MG63 (cell line): ENCODE measurements around the gene FKBP11. TPM values are rescaled to one million over a fixed set of nuclear protein-coding genes. Genes with fewer than 3 reads are reported as not detected.
A peak's percentile ranks its signal among the peaks of the same experiment; 100 is the strongest.
"Not testable (repeated sequence)": the region's sequence is repeated elsewhere in the genome, so short reads cannot be mapped to it uniquely, and the experiment has no call there.

Experiments
- DNase-seq: peaks from one replicate; pipeline ENCODE4 v3.0.0-alpha.2; 2020
- H3K27me3 ChIP-seq: fragments of 250-450 bp; sonication (Bioruptor Pico); 2 replicates; pipeline ENCODE4 v1.5.1; 2020; ENCODE audit warnings: mild to moderate bottlenecking, moderate library complexity
- H3K36me3 ChIP-seq: fragments of 250-450 bp; sonication (Bioruptor Pico); 2 replicates; pipeline ENCODE4 v1.5.1; 2020; ENCODE audit warnings: mild to moderate bottlenecking, moderate library complexity
- H3K4me3 ChIP-seq: fragments of 250-450 bp; sonication (Bioruptor Pico); 2 replicates; pipeline ENCODE4 v1.5.1; 2020; ENCODE audit warnings: mild to moderate bottlenecking, moderate library complexity
- H3K9me3 ChIP-seq: fragments of 250-450 bp; sonication (Bioruptor Pico); 2 replicates; pipeline ENCODE4 v1.5.1; 2020; ENCODE audit warnings: mild to moderate bottlenecking, moderate library complexity
- total RNA-seq: library from RNA; depleted of rRNA; stranded (reverse); fragments of >200 nt; shearing (Covaris generic); gene quantifications from 2 replicates; pipeline ENCODE4 v1.2.3, GENCODE V29; 2014; ENCODE audit warnings: low replicate concordance

The FKBP11 gene
- total RNA-seq, 1 experiment from 2014 or later, result 3.2 TPM

GRCh38 chr12:48933664-48934311, 8.5 kb upstream of the FKBP11 start:
- no peaks in the 10 kb centered on the region for H3K27me3 ChIP-seq
- no peak for DNase-seq
- peaks cover 73% of the 10 kb centered on the region for H3K36me3 ChIP-seq
- no peaks in the 10 kb centered on the region for H3K9me3 ChIP-seq
- H3K4me3 ChIP-seq, result no peak overlapping the region

DNA sequence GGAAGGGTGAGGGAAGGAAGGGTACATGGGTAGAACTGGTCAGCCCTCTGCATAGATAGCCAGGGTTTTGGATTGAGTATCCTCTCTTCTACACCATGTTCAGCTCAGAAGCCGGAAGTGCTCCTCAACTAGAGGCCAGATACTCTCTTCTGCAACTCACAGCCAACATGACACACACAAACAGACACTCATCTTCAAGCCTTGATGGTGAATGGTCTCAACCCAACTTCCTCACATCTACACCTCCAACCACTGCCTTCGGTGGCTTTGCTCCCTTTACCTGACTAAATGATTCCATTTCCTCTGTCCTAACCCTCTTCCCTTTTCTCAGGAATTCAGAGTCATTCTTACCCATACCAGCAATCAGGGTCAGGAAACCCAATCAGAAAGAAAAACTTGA, 7.6 kb upstream of the FKBP11 start:
- Histone ChIP-seq H3K36me3 (peaks cover 68% of the 10 kb centered on the region), H3K4me3 (no peak overlapping the region), H3K9me3 (no peaks in the 10 kb centered on the region), H3K27me3 (no peaks in the 10 kb centered on the region)
- no peak for DNase-seq

- H3K36me3 ChIP-seq, result peaks cover 60% of the 10 kb centered on the region
- DNase-seq, result no peak
- no peaks in the 10 kb centered on the region for H3K27me3 ChIP-seq
- no peaks in the 10 kb centered on the region for H3K9me3 ChIP-seq
- H3K4me3 ChIP-seq, result no peak overlapping the region
Observed at GRCh38 chr12:48930475-48930874, 5.2 kb upstream of the FKBP11 start.

GRCh38 chr12:48929551-48929950, 4.3 kb upstream of the FKBP11 start:
- Histone ChIP-seq H3K9me3 (no peaks in the 10 kb centered on the region), H3K27me3 (no peaks in the 10 kb centered on the region), H3K4me3 (no peak overlapping the region), H3K36me3 (peaks cover 55% of the 10 kb centered on the region)
- no peak for DNase-seq

GRCh38 chr12:48927261-48927660, 2.0 kb upstream of the FKBP11 start:
- Histone ChIP-seq H3K27me3 (no peaks in the 10 kb centered on the region), H3K9me3 (no peaks in the 10 kb centered on the region), H3K4me3 (no peak overlapping the region), H3K36me3 (peaks cover 52% of the 10 kb centered on the region)
- DNase-seq, result no peak

DNA sequence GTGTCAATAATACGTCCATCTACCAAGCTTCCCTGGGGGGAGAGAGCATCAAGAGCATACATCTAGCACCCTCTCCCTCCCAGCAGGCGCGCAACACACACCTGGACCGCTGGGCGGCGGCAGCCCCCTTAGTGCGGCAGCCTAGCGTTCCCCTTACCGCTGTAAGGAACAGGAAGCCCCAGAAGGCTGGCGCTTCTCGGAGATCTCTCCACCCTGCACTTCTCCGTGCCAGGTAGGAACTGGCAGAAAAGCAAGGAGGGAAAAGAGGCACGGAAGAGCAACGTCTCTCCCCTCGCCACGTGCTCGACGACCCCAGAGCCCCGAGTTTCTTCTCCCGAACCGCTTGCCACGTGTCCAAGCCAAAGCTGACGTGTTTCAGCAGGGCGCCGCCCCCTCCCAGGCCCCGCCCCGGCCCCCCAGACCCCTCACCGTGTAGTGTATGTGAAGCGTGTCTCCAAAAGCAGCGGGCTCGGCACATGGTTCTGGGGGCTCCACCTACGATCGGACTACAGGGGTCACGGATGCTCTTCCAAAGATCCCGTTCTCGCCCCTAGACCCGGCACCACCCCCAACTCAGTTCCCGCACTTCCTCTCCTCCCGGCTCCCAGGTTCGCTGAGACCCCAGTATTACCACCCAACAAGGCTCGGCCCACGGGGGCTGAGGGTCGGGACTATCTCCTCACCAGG, 532 bp downstream of the FKBP11 start:
- H3K4me3 ChIP-seq, result no peak overlapping the region
- H3K9me3 ChIP-seq, result no peaks in the 10 kb centered on the region
- no peaks in the 10 kb centered on the region for H3K27me3 ChIP-seq
- no peak for DNase-seq
- H3K36me3 ChIP-seq, result peaks cover 46% of the 10 kb centered on the region

DNA sequence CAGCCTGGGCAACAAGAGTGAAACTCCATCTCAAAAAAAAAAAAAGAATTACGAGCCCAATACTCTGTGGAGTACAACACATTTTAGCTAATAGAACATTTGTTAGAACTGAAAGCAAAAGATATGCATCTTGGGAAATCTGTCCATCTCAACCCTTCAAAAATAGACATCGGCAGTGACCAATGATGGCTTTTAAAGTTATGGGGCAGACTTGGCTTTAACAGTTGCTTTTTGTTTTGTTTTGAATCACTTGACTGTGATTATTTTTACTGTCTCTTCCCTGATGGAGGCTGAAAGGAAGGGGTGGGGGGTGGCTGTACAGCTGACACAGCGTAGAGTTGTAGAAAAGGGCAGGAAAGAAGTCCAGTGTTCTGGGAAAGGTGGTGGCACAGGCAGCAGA, 2.2 kb downstream of the FKBP11 start:
- H3K36me3 ChIP-seq, result peaks cover 39% of the 10 kb centered on the region
- H3K27me3 ChIP-seq, result no peaks in the 10 kb centered on the region
- H3K9me3 ChIP-seq, result no peaks in the 10 kb centered on the region
- no peak for DNase-seq
- H3K4me3 ChIP-seq, result no peak overlapping the region

DNA sequence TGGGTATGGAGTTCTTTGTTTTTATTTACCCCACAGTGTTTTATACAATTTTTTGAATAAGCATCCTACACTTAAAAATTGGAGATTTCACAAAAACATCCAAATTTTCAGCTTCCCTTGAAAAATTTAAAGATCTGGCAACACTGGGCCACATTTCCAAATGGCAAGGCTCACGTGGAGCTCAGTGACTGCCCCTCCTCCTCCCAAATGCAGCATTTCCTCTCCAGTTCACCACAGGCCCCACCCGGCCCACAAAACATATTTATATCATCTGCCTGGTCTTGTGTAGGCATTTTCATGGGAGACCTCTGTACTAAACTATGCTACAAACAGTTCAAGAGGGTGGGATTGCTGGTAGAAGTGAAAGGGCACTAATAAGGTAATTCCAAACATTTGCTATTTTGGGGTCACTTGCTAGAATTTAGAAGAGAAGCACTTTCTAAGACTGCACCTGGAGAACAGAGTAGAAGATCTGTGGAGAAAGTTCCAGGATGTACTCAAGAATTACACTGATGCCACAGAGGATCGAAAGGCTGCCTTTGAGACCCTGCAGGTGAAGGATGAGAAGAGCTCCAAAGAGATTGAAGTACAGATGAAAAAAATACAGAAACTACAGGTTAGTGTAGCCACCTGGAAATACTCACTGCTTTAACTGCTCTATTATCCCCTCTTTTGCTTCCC, 7.3 kb downstream of the FKBP11 start:
- Histone ChIP-seq H3K36me3 (peaks cover 13% of the 10 kb centered on the region), H3K9me3 (no peaks in the 10 kb centered on the region), H3K4me3 (no peak overlapping the region), H3K27me3 (no peaks in the 10 kb centered on the region)
- no peak for DNase-seq

DNA sequence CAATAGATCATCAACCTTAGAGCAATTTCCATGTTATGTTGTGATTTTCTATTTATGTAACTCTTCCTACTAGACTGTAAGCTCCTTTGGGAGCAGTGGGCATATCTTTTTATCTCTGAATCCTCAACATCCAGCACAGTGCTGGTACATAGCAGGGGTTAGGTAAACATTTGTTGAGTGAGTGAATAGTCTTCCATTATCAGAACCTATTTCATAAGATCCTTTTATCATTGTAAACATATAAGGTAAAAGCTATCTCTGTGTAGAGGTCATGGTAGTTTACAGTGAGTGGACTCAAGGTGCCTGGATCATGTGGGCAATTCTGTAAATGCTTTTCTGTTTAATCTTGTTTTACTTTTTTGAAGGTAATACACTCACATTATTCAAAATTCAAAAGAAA, 15.1 kb downstream of the FKBP11 start:
- H3K4me3 ChIP-seq, result no peak overlapping the region
- no peaks in the 10 kb centered on the region for H3K36me3 ChIP-seq
- no peak for DNase-seq

DNA sequence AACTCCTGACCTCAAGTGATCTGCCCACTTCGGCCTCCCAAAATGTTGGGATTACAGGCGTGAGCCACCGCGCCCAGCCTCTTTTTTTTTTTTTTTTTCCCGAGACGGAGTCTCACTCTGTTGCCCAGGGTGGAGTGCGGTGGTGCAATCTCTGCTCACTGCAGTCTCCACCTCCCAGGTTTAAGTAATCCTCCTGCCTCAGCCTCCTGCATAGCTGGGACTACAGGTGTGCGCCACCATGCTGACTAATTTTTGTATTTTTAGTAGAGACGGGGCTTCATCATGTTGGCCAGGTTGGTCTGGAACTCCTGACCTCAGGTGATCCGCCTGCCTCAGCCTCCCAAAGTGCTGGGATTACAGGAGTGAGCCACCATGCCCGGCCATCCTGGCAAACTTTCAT, 15.6 kb downstream of the FKBP11 start:
- not testable (repeated sequence) for H3K36me3 ChIP-seq, H3K27me3 ChIP-seq, DNase-seq, H3K9me3 ChIP-seq, H3K4me3 ChIP-seq

More for the DNA sequence above, 15.1 kb downstream of the FKBP11 start:
- no peaks in the 10 kb centered on the region for H3K27me3 ChIP-seq
- no peaks in the 10 kb centered on the region for H3K9me3 ChIP-seq

DNA sequence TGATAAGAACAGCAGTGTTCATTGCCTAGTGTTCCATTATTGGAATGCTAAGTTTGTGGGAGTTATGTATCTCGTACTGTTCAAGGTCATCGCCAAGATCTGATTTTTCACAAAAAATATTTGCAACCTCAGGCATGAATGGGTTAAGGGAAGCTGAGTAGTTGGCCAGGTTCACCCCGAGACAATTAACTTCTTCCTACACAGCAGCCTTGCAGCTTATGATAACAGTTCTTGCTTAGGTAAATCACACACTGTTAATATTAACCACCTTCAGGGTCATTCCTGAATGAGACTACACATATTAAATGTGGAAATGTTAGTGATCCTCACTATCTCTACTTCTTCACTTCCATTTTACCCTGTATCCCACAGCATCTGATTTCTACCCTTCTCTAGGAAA, 18.0 kb downstream of the FKBP11 start:
- DNase-seq, result no peak
- no peaks in the 10 kb centered on the region for H3K27me3 ChIP-seq
- no peaks in the 10 kb centered on the region for H3K9me3 ChIP-seq
- no peak overlapping the region for H3K4me3 ChIP-seq
- no peaks in the 10 kb centered on the region for H3K36me3 ChIP-seq

DNA sequence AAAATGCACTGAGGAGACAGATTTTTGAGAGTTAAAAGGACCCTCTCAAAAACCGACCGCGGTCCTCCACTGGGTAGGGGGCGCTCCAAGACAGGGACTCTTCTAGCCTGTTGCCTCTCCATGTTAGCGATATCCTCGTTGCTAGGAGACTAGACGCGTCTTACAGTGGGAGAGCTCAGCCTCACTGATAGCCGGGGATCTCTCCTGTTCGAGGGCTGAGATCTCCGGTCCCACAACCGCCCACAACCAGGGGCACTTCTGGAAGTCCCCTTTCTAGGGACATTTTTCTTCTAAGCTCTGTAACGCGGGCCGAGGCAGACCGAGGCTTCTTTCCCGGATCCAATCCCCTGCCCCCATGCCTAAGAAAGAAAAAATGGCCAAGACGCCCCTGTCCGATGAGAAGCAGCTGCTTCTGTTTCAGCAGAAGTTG, 21.3 kb downstream of the FKBP11 start:
- H3K4me3 ChIP-seq, result peak overlapping the region; percentile 43
- DNase-seq, result peak; percentile 77

GRCh38 chr12:48903363-48903981, 21.8 kb downstream of the FKBP11 start:
- DNase-seq, result no peak
- no peak overlapping the region for H3K4me3 ChIP-seq
- H3K36me3 ChIP-seq, result no peaks in the 10 kb centered on the region
- H3K27me3 ChIP-seq, result no peaks in the 10 kb centered on the region
- no peaks in the 10 kb centered on the region for H3K9me3 ChIP-seq

More for the DNA sequence above, 21.3 kb downstream of the FKBP11 start:
- Histone ChIP-seq H3K36me3 (no peaks in the 10 kb centered on the region), H3K9me3 (no peaks in the 10 kb centered on the region), H3K27me3 (no peaks in the 10 kb centered on the region)

DNA sequence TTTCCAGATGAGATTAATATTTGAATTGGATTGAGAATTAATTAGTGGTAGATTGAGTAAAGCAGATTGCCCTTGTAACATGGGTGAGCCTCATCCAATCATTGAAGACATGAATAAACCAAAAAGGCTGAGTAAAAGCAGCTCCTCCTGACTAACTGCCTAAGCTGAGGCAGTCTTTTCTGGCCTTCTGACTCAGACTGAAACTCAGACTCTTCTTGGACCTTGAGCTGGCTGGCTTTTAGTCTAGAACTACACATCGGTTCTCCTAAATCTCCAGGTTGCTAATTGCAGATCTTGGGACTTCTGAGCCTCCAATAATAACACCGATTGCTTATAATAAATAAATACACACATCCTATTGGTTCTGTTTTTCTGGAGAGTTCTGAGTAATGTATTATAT, 24.0 kb downstream of the FKBP11 start:
- Histone ChIP-seq H3K4me3 (no peak overlapping the region), H3K9me3 (no peaks in the 10 kb centered on the region), H3K27me3 (no peaks in the 10 kb centered on the region), H3K36me3 (no peaks in the 10 kb centered on the region)
- no peak for DNase-seq

DNA sequence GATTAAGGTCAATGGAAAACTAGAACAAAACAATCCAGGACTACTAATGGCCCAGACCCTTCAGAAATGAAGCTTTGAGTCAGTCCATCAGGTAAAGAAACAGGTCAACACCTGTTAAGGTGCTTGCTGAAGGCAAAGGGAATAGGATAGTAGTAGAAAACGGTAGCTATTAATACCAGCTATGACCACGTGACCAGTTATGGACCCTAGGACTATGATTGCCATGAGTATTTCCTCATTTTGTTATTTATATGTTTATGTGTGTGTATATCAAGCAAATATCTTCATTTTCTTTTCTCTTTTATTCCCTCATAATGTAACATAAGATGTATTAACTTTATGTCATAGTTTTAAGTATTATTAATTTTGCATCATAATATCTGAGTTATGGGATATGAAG, 25.6 kb downstream of the FKBP11 start:
- Histone ChIP-seq H3K4me3 (no peak overlapping the region), H3K36me3 (no peaks in the 10 kb centered on the region), H3K27me3 (no peaks in the 10 kb centered on the region), H3K9me3 (no peaks in the 10 kb centered on the region)
- no peak for DNase-seq

DNA sequence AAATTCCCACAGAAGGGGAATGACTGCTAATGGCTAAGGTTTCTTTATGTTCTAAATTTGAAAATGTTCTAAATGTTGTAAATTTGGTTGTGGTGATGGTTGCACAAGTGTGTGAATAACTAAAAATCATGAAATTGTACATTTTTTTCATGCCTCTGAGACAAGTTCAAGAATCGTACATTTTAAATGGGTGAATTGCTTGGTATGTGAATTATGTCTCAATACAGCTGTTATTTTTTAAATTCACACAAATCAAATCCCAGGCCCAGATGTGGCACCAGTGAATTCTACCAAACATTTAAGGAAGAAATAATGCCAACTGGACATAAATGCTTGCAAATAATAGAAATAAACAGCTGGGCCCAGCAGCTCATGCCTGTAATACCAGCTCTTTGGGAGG, 31.0 kb downstream of the FKBP11 start:
- Histone ChIP-seq H3K9me3 (no peaks in the 10 kb centered on the region), H3K4me3 (no peak overlapping the region), H3K36me3 (no peaks in the 10 kb centered on the region), H3K27me3 (peaks cover 5% of the 10 kb centered on the region)
- DNase-seq, result no peak

GRCh38 chr12:48890657-48891418, 34.5 kb downstream of the FKBP11 start:
- no peaks in the 10 kb centered on the region for H3K9me3 ChIP-seq
- peak; percentile 68 for DNase-seq
- no peaks in the 10 kb centered on the region for H3K36me3 ChIP-seq
- no peak overlapping the region for H3K4me3 ChIP-seq
- H3K27me3 ChIP-seq, result peaks cover 5% of the 10 kb centered on the region
